ENCODE results near the gene NAB2. TPM values are rescaled to one million over a fixed set of nuclear protein-coding genes. Genes with fewer than 3 reads are reported as not detected.

Gene NAB2
- total and polyA plus RNA-seq, 12 donors = 9.5 to 20.2 (median 13.1) TPM

DNA sequence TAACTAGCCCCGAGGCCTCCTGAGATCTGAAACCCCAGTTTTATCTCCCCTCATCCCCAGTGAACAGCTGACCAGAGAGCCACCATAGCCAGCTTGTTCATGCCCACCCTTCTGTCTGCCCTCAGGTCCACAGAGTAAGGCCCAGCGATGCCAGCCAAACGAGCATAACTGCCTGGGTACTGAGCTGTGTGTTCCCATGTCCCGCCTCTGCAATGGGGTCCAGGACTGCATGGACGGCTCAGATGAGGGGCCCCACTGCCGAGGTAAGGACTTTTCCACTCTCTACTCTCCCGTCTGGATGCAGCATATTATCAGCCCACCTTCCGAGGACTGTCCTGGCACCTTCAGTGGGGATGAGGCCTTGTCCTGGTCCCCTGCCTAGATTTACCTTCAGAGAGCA lies 52.3 kb downstream of the NAB2 start:
- DNase-seq = no peak
- no peak for TF ChIP-seq CTCF (IDR thresholded peaks at IDR 0.05)
- intact Hi-C loops (cut with DNase I) = no loop called here
- Histone ChIP-seq H3K27me3 (no peaks in the 10 kb centered on the region), H3K9me3 (no peaks in the 10 kb centered on the region), H3K27ac (peak overlapping the region in 7 of 10 donors; percentile 13 to 80 (median 72)), H3K36me3 (peaks cover 0 to 80% (median 25%) of the 10 kb centered on the region in 9 donors), H3K4me3 (no peak overlapping the region), H3K4me1 (peaks cover 0 to 93% (median 71%) of the 10 kb centered on the region in 9 donors)
- 91 to 93% methylated on average over 8 of the region's 8 CpGs for WGBS, 2 donors
- no peak for ATAC-seq

- peak overlapping the region; percentile 9 to 80 (median 64) for H3K27ac ChIP-seq
Observed at GRCh38 chr12:57142121-57142520, 53.2 kb downstream of the NAB2 start.

GRCh38 chr12:57142727-57143126 lies 53.8 kb downstream of the NAB2 start:
- Histone ChIP-seq H3K4me1 (peaks cover 6 to 93% (median 71%) of the 10 kb centered on the region in 9 donors), H3K27me3 (no peaks in the 10 kb centered on the region), H3K36me3 (peaks cover 0 to 95% (median 25%) of the 10 kb centered on the region in 9 donors), H3K9me3 (no peaks in the 10 kb centered on the region), H3K4me3 (no peak overlapping the region), H3K27ac (peak overlapping the region in 9 of 10 donors; percentile 13 to 80 (median 68))
- intact Hi-C loops (cut with DNase I) = no loop called here
- TF ChIP-seq CTCF (IDR thresholded peaks at IDR 0.05) = no peak
- DNase-seq (no peak), ATAC-seq (no peak)
- 67% methylated on average over 7 of the region's 7 CpGs for WGBS, 2 donors

More at GRCh38 chr12:57142121-57142520, 53.2 kb downstream of the NAB2 start:
- H3K27me3 ChIP-seq = no peaks in the 10 kb centered on the region
- H3K4me1 ChIP-seq = peaks cover 0 to 93% (median 71%) of the 10 kb centered on the region in 9 donors
- H3K9me3 ChIP-seq = no peaks in the 10 kb centered on the region
- no peak for TF ChIP-seq CTCF (IDR thresholded peaks at IDR 0.05)
- 56 to 61% methylated on average over 9 of the region's 9 CpGs for WGBS, 2 donors
- intact Hi-C loops (cut with DNase I) = no loop called here
- no peak for DNase-seq
- H3K36me3 ChIP-seq = peaks cover 0 to 89% (median 25%) of the 10 kb centered on the region in 9 donors
- no peak overlapping the region for H3K4me3 ChIP-seq
- peak in 7 of 8 donors; percentile 23 to 66 (median 62) for ATAC-seq

DNA sequence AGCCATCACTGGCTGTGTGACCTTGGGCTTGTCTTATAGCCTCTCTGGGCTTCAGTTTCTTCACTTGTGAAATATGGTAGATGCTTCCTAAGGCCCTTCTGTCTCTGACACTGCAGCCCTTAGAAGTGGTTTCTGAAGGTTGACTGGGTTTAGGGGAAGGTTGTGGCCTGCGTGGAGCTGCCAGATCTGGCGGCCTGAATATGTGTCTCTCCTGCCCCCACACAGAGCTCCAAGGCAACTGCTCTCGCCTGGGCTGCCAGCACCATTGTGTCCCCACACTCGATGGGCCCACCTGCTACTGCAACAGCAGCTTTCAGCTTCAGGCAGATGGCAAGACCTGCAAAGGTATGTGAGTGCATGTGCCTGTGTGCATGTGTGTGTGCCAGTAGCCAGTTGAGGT lies 54.5 kb downstream of the NAB2 start:
- DNase-seq = no peak
- intact Hi-C loops (cut with DNase I) = no loop called here
- 81 to 82% methylated on average over 4 of the region's 4 CpGs for WGBS, 2 donors
- peak overlapping the region in 8 of 10 donors; percentile 13 to 80 (median 70) for H3K27ac ChIP-seq
- H3K4me1 ChIP-seq = peaks cover 11 to 93% (median 71%) of the 10 kb centered on the region in 9 donors
- ATAC-seq = no peak
- TF ChIP-seq CTCF (IDR thresholded peaks at IDR 0.05) = no peak
- H3K4me3 ChIP-seq = no peak overlapping the region
- H3K36me3 ChIP-seq = peaks cover 0 to 100% (median 25%) of the 10 kb centered on the region in 9 donors
- no peaks in the 10 kb centered on the region for H3K9me3 ChIP-seq
- no peaks in the 10 kb centered on the region for H3K27me3 ChIP-seq

Other genes with a start within 250 kb of the NAB2 start
- gene SDR9C7, start 154.7 kb upstream of the NAB2 start, total RNA-seq = under 1 TPM in 2 of 10 donors, not detected in 8; 0.14 to 0.28 TPM
- under 1 TPM; 0.04 to 0.29 TPM for gene SDR9C7, start 154.7 kb upstream of the NAB2 start, polyA plus RNA-seq
- under 1 TPM in 8 of 10 donors, not detected in 2; 0.12 to 0.32 (median 0.23) TPM for gene RDH16, start 131.5 kb upstream of the NAB2 start, total RNA-seq
- under 1 TPM; 0.12 to 0.59 TPM for gene RDH16, start 131.5 kb upstream of the NAB2 start, polyA plus RNA-seq
- gene ZBTB39, start 82.6 kb upstream of the NAB2 start, total RNA-seq = 1 to 10 TPM; 2.7 to 4.3 (median 3.6) TPM
- 1 to 10 TPM; 1.2 to 1.3 TPM for gene ZBTB39, start 82.6 kb upstream of the NAB2 start, polyA plus RNA-seq
- gene TAC3, start 72.6 kb upstream of the NAB2 start, total RNA-seq = not detected
- not detected for gene TAC3, start 72.6 kb upstream of the NAB2 start, polyA plus RNA-seq
- under 1 TPM in 1 of 10 donors, not detected in 9; 0.08 TPM for gene MYO1A, start 39.0 kb upstream of the NAB2 start, total RNA-seq
- gene MYO1A, start 39.0 kb upstream of the NAB2 start, polyA plus RNA-seq = under 1 TPM in 1 of 2 donors, not detected in 1; 0.01 TPM
- gene NEMP1, start 10.3 kb upstream of the NAB2 start, total RNA-seq = 1 to 10 TPM; 2.4 to 6.3 (median 3.9) TPM
- gene NEMP1, start 10.3 kb upstream of the NAB2 start, polyA plus RNA-seq = 1 to 10 TPM; 1.1 to 2.9 TPM
- 10 to 100 TPM; 23.3 to 72.3 (median 38.0) TPM for gene STAT6, start 22.2 kb downstream of the NAB2 start, total RNA-seq
- 10 to 100 TPM; 36.0 to 77.8 TPM for gene STAT6, start 22.2 kb downstream of the NAB2 start, polyA plus RNA-seq
- 100 to 1,000 TPM in 4 of 10 donors, 10 to 100 TPM in 6; 46.3 to 259 (median 82.7) TPM for gene LRP1, start 39.4 kb downstream of the NAB2 start, total RNA-seq
- 10 to 100 TPM; 46.6 to 46.7 TPM for gene LRP1, start 39.4 kb downstream of the NAB2 start, polyA plus RNA-seq
- gene LRP1-AS, start 58.5 kb downstream of the NAB2 start, total RNA-seq = not detected
- gene LRP1-AS, start 58.5 kb downstream of the NAB2 start, polyA plus RNA-seq = not detected
- 1 to 10 TPM in 7 of 10 donors, under 1 TPM in 3; 0.18 to 6.2 (median 2.3) TPM for gene NXPH4, start 127.7 kb downstream of the NAB2 start, total RNA-seq
- gene NXPH4, start 127.7 kb downstream of the NAB2 start, polyA plus RNA-seq = 1 to 10 TPM in 1 of 2 donors, under 1 TPM in 1; 0.66 to 1.8 TPM
- gene SHMT2, start 140.6 kb downstream of the NAB2 start, total RNA-seq = 10 to 100 TPM; 24.4 to 47.6 (median 27.1) TPM
- gene SHMT2, start 140.6 kb downstream of the NAB2 start, polyA plus RNA-seq = 10 to 100 TPM; 14.3 to 49.8 TPM
- 1 to 10 TPM in 4 of 10 donors, under 1 TPM in 6; 0.30 to 2.9 (median 0.98) TPM for gene STAC3, start 162.1 kb downstream of the NAB2 start, total RNA-seq
- 1 to 10 TPM in 1 of 2 donors, under 1 TPM in 1; 0.81 to 1.7 TPM for gene STAC3, start 162.1 kb downstream of the NAB2 start, polyA plus RNA-seq

All from heart right ventricle (tissue), 16 donors.